HG03442 (cell line): Measurements from ENCODE around the gene PSMA3.
"Not testable (repeated sequence)": the region's sequence is repeated elsewhere in the genome, so short reads cannot be mapped to it uniquely, and the experiment has no call there.

Experiments
- ATAC-seq: cut with Tn5 transposase; IDR thresholded peaks from one replicate; pipeline ENCODE4 v1.9.1; 2021; ENCODE audit warnings: mild to moderate bottlenecking, moderate library complexity; ENCODE audit not compliant: unreplicated experiment

PSMA3 gene

DNA sequence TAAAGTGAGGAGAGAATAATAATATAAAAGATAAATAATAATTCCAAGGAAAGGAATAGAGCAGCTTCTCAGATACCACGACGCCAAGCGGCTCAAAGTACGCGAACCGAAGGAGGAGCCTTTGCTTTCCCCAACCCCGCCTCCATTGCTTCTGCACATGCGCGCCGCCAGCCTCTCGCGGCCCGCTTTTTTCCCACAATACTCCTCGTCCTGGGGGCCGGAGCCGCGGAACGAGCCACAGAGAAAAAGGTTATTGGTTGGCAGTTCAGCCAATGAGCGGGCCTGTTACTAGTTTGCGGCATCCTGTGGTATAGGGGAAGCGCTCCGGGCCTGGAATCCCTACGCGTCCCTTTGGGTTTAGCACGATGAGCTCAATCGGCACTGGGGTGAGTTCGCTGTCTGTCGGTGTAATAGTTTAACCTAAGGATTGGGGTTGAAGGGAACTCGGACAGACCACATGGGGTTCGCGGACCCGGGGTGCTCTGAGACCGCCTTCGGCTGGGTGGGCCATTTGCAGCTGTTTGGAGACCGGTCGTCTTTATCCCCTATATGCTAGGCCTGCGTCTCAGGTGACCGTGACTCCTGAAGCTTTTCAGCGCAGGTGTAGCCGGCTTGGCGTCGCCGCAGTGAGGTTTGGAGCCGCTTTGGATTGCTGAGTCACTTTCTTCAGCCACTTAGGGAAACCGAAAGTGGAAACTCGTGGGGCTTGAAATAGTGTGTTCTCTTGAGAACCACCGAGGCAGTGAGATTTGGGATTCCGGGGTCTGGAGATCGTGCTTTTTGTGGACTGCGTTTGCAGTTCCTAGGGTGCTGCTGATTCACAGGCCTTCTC lies at the start of gene PSMA3:
PSMA3 (plus strand) TSS at position 288 of the 832 bp plus-strand sequence; CDS start at position 366, 78 bp downstream.
- peak; percentile 93 for ATAC-seq

- no peak for ATAC-seq
Observed at GRCh38 chr14:58196198-58196597, 48.4 kb upstream of the PSMA3 start.

- ATAC-seq, result no peak
Observed at GRCh38 chr14:58198086-58198485, 46.6 kb upstream of the PSMA3 start.

GRCh38 chr14:58199726-58200479 lies 44.7 kb upstream of the PSMA3 start, which contains the start of gene ACTR10:
Gene ACTR10 (plus strand): TSS chr14:58200149. CDS start chr14:58200218, 69 bp downstream.
- ATAC-seq, result peak; percentile 91

DNA sequence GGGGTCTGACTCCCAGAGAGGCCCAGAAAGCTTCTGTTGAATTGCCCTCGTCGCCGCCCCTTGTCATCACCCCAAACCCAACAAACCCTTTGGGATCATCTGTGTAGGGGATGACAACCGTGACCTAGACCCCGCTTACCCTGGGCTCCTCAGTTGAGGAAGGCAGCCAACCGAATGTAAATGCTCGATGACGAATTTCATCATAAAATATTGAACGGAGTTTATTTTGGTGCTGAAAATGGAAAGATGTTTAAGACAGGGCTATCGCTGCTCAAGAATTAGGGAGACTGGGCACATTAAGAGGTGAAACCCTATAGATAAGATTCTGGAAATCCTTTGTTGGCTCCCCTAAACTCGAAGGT lies 44.2 kb upstream of the PSMA3 start:
- ATAC-seq, result peak; percentile 3

- ATAC-seq, result no peak
Observed at GRCh38 chr14:58200846-58201245, 43.8 kb upstream of the PSMA3 start.

DNA sequence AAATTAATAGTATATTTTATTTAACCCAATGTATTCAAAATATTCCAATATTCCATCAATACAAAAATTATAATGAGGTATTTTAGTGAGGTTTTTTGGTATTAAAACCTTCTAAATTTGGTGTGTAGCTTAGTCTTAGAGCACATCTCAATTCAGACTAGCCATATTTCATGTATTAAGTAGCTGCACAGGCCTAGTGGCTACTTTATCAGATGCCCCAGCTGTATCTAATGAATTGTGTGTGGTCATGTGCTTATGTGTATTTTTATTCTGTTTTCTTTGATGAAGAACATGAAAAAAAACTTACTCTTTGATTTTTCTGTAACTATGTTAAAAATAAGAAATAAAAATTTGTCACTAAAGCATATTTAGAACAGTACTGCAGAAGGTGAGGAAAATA lies 31.5 kb upstream of the PSMA3 start:
- ATAC-seq, result no peak

GRCh38 chr14:58215191-58215914 lies 29.3 kb upstream of the PSMA3 start:
- ATAC-seq, result no peak

DNA sequence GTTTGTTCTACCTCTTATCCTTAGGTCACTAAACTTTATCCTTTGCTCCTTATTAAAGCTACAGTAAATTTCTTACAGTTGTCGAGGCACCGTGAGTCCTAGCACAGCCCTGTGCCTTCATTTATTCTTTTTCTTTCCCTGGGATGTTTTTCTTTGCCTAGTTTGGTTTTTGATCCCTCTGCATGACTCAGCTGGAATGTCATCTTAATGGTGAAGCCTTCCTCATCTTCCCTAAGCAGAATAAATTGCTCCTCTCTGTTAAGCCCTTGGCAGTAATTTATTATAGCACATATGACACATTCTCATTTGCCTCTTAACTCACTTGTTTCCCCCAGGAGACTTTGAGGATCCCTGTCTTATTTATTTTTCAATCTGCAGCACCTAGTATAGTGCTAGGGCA lies 28.1 kb upstream of the PSMA3 start:
- no peak for ATAC-seq

GRCh38 chr14:58227096-58227819 lies 17.4 kb upstream of the PSMA3 start:
- no peak for ATAC-seq

- ATAC-seq, result no peak
Observed at GRCh38 chr14:58238252-58239243, 6.1 kb upstream of the PSMA3 start.

DNA sequence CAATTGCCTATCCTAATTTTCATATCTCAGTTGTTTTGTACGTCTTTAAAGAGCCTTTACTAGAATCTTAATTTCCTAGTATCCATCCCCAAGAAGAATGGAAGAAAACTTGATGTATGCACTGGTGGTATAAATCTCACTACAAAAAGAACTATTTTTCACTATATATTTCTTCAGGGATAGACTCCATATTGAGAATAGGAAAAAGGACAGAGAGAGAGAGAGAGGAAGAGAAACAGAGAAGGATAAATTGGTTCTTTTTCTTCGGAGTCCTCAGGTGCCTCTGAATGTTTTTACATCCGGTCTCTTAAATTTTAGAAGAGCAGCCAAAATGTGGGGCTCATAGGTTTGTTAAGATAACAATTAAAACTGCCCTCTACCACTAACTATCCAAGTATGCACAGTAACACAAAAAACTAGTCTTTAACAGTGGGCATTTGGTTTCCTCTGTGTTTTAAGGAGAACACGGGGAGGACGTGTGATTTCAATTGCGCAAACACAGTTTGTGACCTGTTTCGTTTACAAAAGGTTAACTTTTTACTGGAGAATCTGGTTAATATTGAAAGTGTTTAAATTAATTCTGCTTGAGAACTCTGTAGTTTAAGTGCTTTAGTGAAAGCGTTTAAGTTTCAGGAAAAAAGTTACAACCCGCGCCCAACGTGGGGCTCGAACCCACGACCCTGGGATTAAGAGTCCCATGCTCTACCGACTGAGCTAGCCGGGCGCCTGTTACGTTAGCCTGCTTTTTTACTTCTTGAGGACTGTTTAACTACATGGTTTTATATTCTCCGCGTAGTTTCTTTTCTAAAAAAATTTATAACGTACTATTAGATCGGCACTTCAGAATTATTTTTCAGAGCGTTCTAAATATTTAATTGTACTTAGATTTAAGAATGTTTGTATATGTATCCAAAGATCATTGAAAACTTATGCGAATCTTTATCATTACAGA lies 5.1 kb upstream of the PSMA3 start:
- ATAC-seq, result no peak

GRCh38 chr14:58243790-58244555 lies 670 bp upstream of the PSMA3 start:
- peak; percentile 34 for ATAC-seq

- no peak for ATAC-seq
Observed at GRCh38 chr14:58245562-58245961, 919 bp downstream of the PSMA3 start.

- no peak for ATAC-seq
Observed at GRCh38 chr14:58249611-58250010, 5.0 kb downstream of the PSMA3 start.

DNA sequence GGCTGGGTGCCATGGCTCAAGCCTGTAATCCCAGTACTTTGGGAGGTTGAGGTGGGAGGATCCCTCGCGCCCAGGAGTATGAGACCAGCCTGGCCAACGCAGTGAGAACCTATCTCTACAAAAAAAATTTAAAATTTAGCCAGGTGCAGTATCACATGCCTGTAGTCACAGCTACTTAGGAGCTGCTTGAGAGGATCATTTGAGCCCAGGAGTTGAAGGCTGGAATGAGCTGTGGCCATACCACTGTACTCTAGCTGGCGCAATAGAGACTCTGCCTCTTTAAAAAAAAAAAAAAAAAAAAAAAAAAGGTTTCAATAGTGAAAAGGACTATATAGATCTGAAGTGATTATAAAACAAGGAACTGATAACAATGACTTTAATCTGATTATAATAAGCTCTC lies 13.5 kb downstream of the PSMA3 start:
- ATAC-seq, result no peak

- ATAC-seq, result not testable (repeated sequence)
Observed at GRCh38 chr14:58262005-58262404, 17.4 kb downstream of the PSMA3 start.

DNA sequence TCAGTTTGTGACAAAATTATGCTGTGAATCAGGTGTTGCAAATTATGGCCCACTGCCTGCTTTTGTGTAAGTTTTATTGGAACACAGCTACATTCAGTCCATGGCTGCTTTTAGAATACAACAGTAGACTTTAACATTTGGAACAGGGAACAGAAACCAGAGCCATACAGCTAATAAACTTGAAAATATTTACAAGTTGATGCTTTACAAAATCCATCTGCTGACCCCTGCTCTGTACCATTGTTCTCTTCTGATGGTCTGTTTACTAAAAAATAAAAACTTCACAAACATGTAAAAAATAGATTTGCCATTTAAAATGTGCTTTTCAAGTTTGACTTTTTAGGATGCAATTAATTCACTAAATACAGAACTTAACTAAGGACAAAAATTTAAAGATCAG lies 20.8 kb downstream of the PSMA3 start:
- no peak for ATAC-seq
